ENCODE data around the gene MINPP1.
A peak's percentile ranks its signal among the peaks of the same experiment; 100 is the strongest.

The MINPP1 gene

GRCh38 chr10:87594864-87595263 lies 90.2 kb downstream of the MINPP1 start:
- in situ Hi-C loops (cut with MboI; ENCODE audit: low pct_unique_long_range_greater_than_20kb, low sequenced_read_pairs, unreplicated experiment) = no loop called here
- TF ChIP-seq CTCF (IDR thresholded peaks at IDR 0.05; ENCODE audit: extremely low read depth, insufficient read depth, missing control alignments) = no peak
- DNase-seq (ENCODE audit: low spot score) = no peak

GRCh38 chr10:87596351-87596750 lies 91.7 kb downstream of the MINPP1 start:
- peak; percentile 10 for DNase-seq (ENCODE audit: low spot score)
- in situ Hi-C loops (cut with MboI; ENCODE audit: low pct_unique_long_range_greater_than_20kb, low sequenced_read_pairs, unreplicated experiment) = no loop called here
- TF ChIP-seq CTCF (IDR thresholded peaks at IDR 0.05; ENCODE audit: extremely low read depth, insufficient read depth, missing control alignments) = no peak

- no peak for TF ChIP-seq CTCF (IDR thresholded peaks at IDR 0.05; ENCODE audit: extremely low read depth, insufficient read depth, missing control alignments)
- in situ Hi-C loops (cut with MboI; ENCODE audit: low pct_unique_long_range_greater_than_20kb, low sequenced_read_pairs, unreplicated experiment) = no loop called here
- no peak for DNase-seq (ENCODE audit: low spot score)
These were observed 94.0 kb downstream of the MINPP1 start for GRCh38 chr10:87598700-87599099.

- no peak for DNase-seq (ENCODE audit: low spot score)
- in situ Hi-C loops (cut with MboI; ENCODE audit: low pct_unique_long_range_greater_than_20kb, low sequenced_read_pairs, unreplicated experiment) = no loop called here
- TF ChIP-seq CTCF (IDR thresholded peaks at IDR 0.05; ENCODE audit: extremely low read depth, insufficient read depth, missing control alignments) = no peak
These were observed 95.9 kb downstream of the MINPP1 start for GRCh38 chr10:87600581-87600980.

Data from GM13977 (cell line).